Measurements from ENCODE around the gene ITGA7.

ITGA7 gene

DNA sequence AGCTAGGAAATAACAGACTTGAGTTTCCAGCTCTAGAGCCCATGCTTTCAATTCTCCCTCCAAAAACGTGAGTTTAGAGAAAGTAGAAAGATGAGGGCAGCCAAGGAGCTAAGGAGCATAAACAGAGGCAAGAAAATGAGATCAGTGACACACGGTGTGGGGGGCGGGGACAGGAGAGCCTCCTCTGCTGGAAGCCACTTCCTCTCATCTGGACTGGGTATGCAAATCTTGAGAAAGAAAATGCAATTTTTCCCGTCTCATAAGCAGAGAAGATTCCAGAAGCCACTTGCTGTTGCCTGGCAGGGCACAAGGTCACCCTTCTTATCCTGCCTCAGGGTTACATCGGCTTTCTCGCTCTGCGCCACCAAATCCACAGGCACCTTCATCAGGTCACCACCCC is 65.0 kb downstream of the ITGA7 start:
- DNase-seq (ENCODE audit: low spot score) = no peak

DNA sequence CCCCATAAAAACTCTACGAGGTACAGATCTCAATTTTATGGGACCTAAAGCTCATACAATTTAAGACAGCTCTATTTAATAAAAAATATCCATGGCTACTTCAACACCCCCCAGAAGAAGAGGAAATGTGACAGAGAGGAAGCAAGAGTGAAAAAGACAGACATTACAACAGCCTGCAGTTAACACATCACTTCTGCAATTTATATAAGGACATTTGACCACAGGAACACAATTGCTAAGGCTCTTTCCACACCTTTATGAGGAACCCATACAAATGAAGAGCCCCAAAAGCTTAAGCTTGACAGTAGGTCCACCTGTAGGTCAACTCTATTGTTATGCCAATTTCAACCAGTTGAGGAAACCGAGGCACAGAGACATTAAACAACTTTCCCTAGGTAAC is 65.4 kb downstream of the ITGA7 start:
- DNase-seq (ENCODE audit: low spot score) = no peak

DNA sequence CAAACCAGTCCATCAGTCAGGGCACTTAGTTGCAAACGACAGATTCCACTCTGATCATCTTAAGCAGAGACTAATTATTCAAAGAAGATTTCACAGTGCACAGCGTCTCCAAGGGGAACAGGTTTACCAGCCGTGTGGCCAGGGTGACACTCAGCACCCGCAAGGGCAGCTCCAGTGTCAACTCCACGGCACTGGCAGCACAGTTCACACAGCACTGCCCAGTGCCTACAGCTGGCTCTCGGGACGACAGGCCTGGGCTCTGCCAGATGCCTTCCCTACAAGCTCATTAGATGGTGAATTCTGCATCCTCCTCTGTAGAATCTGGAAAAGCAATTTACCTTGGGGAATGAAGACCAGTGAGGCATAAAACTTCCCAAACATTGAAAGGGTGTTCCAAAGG is 66.1 kb downstream of the ITGA7 start:
- no peak for DNase-seq (ENCODE audit: low spot score)

DNA sequence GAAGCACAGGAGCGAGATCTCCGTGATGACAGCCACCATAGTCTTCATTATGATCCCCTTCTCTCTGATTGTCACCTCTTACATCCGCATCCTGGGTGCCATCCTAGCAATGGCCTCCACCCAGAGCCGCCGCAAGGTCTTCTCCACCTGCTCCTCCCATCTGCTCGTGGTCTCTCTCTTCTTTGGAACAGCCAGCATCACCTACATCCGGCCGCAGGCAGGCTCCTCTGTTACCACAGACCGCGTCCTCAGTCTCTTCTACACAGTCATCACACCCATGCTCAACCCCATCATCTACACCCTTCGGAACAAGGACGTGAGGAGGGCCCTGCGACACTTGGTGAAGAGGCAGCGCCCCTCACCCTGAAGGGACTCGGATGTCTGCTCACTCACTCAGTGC is 70.2 kb downstream of the ITGA7 start:
- peak; percentile 31 for DNase-seq (ENCODE audit: low spot score)

DNA sequence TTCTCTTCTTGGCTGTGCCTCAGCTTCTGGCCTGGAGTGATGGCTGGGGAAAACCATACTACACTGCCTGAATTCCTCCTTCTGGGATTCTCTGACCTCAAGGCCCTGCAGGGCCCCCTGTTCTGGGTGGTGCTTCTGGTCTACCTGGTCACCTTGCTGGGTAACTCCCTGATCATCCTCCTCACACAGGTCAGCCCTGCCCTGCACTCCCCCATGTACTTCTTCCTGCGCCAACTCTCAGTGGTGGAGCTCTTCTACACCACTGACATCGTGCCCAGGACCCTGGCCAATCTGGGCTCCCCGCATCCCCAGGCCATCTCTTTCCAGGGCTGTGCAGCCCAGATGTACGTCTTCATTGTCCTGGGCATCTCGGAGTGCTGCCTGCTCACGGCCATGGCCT is 70.9 kb downstream of the ITGA7 start, which contains the start of gene OR10P1:
Gene OR10P1 (plus strand): TSS at position 40 of the 400 bp plus-strand sequence. CDS start 0 bp downstream, at position 40.
- DNase-seq (ENCODE audit: low spot score) = no peak

DNA sequence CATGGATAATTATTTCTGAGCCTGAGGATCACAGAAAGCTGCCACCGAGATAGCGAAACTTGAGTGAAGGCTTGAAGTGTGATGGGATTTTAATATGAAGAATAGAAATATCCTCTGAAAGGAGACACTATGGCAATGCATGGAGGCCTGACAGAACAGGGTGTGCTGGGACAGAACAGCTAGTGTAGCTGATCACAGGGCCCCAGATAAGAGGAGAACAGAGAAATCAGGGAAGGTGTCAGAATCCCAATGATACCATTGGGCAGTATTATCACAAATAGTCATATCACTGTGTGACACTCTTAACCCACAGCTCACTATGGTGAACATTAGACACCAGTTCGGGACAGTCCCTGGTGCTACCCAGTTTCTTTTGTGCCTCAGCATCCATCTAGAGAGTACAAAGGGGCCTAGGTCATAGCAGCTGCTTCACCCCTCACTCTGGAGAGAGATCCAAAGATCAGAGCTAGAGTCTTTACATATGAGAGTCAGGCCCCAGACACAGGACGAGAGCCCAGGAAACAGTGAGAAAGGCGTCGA is 71.5 kb downstream of the ITGA7 start:
- DNase-seq (ENCODE audit: low spot score) = no peak

All from CD4-positive, alpha-beta T cell treated with Interleukin-2 at 100 ng/mL for 4 hours (primary cell).